Activated CD8-positive, alpha-beta memory T cell treated with anti-CD3 and anti-CD28 coated beads, Interleukin-2, amount 50 U/mL, for 48 hours (primary cell): ENCODE data around the gene PNPO.
"Not testable (repeated sequence)": the region's sequence is repeated elsewhere in the genome, so short reads cannot be mapped to it uniquely, and the experiment has no call there.

Source experiments
- DNase-seq: peaks from one replicate; pipeline ENCODE4 v3.0.0-alpha.2; 2020

Gene PNPO

GRCh38 chr17:47980541-47980940 lies 39.2 kb downstream of the PNPO start:
- DNase-seq = no peak

GRCh38 chr17:47981462-47981861 lies 40.1 kb downstream of the PNPO start:
- no peak for DNase-seq

- DNase-seq = no peak
Measured at GRCh38 chr17:47982091-47982617, 40.8 kb downstream of the PNPO start.

- DNase-seq = no peak
Measured at GRCh38 chr17:47982645-47983390, 41.4 kb downstream of the PNPO start.

GRCh38 chr17:47983492-47984223 lies 42.3 kb downstream of the PNPO start:
- no peak for DNase-seq

- DNase-seq = no peak
Measured at GRCh38 chr17:47986520-47986919, 45.1 kb downstream of the PNPO start.

GRCh38 chr17:47987240-47987835 lies 46.0 kb downstream of the PNPO start:
- no peak for DNase-seq

GRCh38 chr17:47988445-47988844 lies 47.1 kb downstream of the PNPO start:
- DNase-seq = not testable (repeated sequence)

- DNase-seq = no peak
Measured at GRCh38 chr17:47989159-47989558, 47.8 kb downstream of the PNPO start.

GRCh38 chr17:47989700-47990099 lies 48.3 kb downstream of the PNPO start:
- DNase-seq = no peak

- DNase-seq = no peak
Measured at GRCh38 chr17:47990962-47991731, 49.8 kb downstream of the PNPO start.

GRCh38 chr17:47992216-47992615 lies 50.8 kb downstream of the PNPO start:
- DNase-seq = no peak

GRCh38 chr17:47993031-47993564 lies 51.7 kb downstream of the PNPO start:
- no peak for DNase-seq

GRCh38 chr17:47993964-47994363 lies 52.6 kb downstream of the PNPO start:
- DNase-seq = no peak

GRCh38 chr17:47994724-47995123 lies 53.4 kb downstream of the PNPO start:
- no peak for DNase-seq

- DNase-seq = no peak
Measured at GRCh38 chr17:47995241-47995935, 54.0 kb downstream of the PNPO start.

- DNase-seq = no peak
Measured at GRCh38 chr17:47996201-47996600, 54.8 kb downstream of the PNPO start.

GRCh38 chr17:47997586-47997985 lies 56.2 kb downstream of the PNPO start:
- no peak for DNase-seq

- DNase-seq = no peak
Measured at GRCh38 chr17:47998044-47998443, 56.7 kb downstream of the PNPO start.
